ENCODE data around the gene PALD1. TPM values are rescaled to one million over a fixed set of nuclear protein-coding genes. Genes with fewer than 3 reads are reported as not detected.

Gene PALD1
- polyA plus RNA-seq, 6 donors from 2014 or later = 0.49 to 1.9 (median 0.65) TPM; not detected in 1

- no peak for ATAC-seq (ENCODE audit: low read depth in 2 of 2)
- Mint-ChIP-seq H3K27ac (no peak overlapping the region), H3K4me1 (peaks cover 11 to 20% (median 15%) of the 10 kb centered on the region in 3 donors), H3K27me3 (peaks cover 0 to 5% (median 0%) of the 10 kb centered on the region in 3 donors), H3K4me3 (no peak overlapping the region), H3K36me3 (peaks cover 0 to 10% of the 10 kb centered on the region in 2 donors), H3K9me3 (no peaks in the 10 kb centered on the region)
- no peak for DNase-seq
These were observed 78.7 kb downstream of the PALD1 start for GRCh38 chr10:70557086-70557845.

- Mint-ChIP-seq H3K4me1 (peaks cover 11 to 20% (median 15%) of the 10 kb centered on the region in 3 donors), H3K9me3 (no peaks in the 10 kb centered on the region), H3K36me3 (peaks cover 0 to 4% of the 10 kb centered on the region in 2 donors), H3K27me3 (peaks cover 0 to 5% (median 0%) of the 10 kb centered on the region in 3 donors), H3K27ac (peak overlapping the region in 2 of 6 donors; percentile 71 to 88), H3K4me3 (no peak overlapping the region)
- ATAC-seq (ENCODE audit: low read depth in 2 of 2) = no peak
- no peak for DNase-seq
These were observed 79.3 kb downstream of the PALD1 start for GRCh38 chr10:70557876-70558275.

- H3K4me1 Mint-ChIP-seq = peaks cover 11 to 20% (median 17%) of the 10 kb centered on the region in 3 donors
- no peak for ATAC-seq (ENCODE audit: low read depth in 2 of 2)
These were observed 79.7 kb downstream of the PALD1 start for GRCh38 chr10:70558295-70558694.

GRCh38 chr10:70558871-70559810 lies 80.6 kb downstream of the PALD1 start:
- H3K27me3 Mint-ChIP-seq = peaks cover 0 to 5% (median 0%) of the 10 kb centered on the region in 3 donors
- ATAC-seq (ENCODE audit: low read depth in 2 of 2) (peak; percentile 42 to 64), DNase-seq (no peak)
- no peaks in the 10 kb centered on the region for H3K36me3 Mint-ChIP-seq
- no peaks in the 10 kb centered on the region for H3K9me3 Mint-ChIP-seq
- peak overlapping the region in 3 of 6 donors; percentile 74 to 90 (median 89) for H3K27ac Mint-ChIP-seq
- peak overlapping the region in 5 of 8 donors; percentile 3 to 47 (median 30) for H3K4me3 Mint-ChIP-seq
- H3K4me1 Mint-ChIP-seq = peaks cover 11 to 20% (median 19%) of the 10 kb centered on the region in 3 donors

More at GRCh38 chr10:70558295-70558694, 79.7 kb downstream of the PALD1 start:
- no peaks in the 10 kb centered on the region for H3K36me3 Mint-ChIP-seq
- peak overlapping the region in 2 of 6 donors; percentile 71 to 88 for H3K27ac Mint-ChIP-seq
- H3K4me3 Mint-ChIP-seq = no peak overlapping the region
- DNase-seq = no peak
- peaks cover 0 to 5% (median 0%) of the 10 kb centered on the region in 3 donors for H3K27me3 Mint-ChIP-seq
- no peaks in the 10 kb centered on the region for H3K9me3 Mint-ChIP-seq

GRCh38 chr10:70559861-70560260 lies 81.3 kb downstream of the PALD1 start:
- H3K27me3 Mint-ChIP-seq = peaks cover 0 to 5% (median 0%) of the 10 kb centered on the region in 3 donors
- H3K4me1 Mint-ChIP-seq = peaks cover 11 to 21% (median 20%) of the 10 kb centered on the region in 3 donors
- H3K27ac Mint-ChIP-seq = peak overlapping the region in 2 of 6 donors; percentile 84 to 89
- H3K4me3 Mint-ChIP-seq = no peak overlapping the region
- no peak for DNase-seq
- no peaks in the 10 kb centered on the region for H3K36me3 Mint-ChIP-seq
- ATAC-seq (ENCODE audit: low read depth in 2 of 2) = no peak
- no peaks in the 10 kb centered on the region for H3K9me3 Mint-ChIP-seq

- H3K27ac Mint-ChIP-seq = no peak overlapping the region
- DNase-seq = no peak
- peak in 1 of 2 donors; percentile 28 for ATAC-seq (ENCODE audit: low read depth in 2 of 2)
- H3K36me3 Mint-ChIP-seq = no peaks in the 10 kb centered on the region
- peaks cover 15 to 26% (median 26%) of the 10 kb centered on the region in 3 donors for H3K4me1 Mint-ChIP-seq
- no peaks in the 10 kb centered on the region for H3K9me3 Mint-ChIP-seq
- H3K4me3 Mint-ChIP-seq = no peak overlapping the region
- H3K27me3 Mint-ChIP-seq = peaks cover 0 to 5% (median 0%) of the 10 kb centered on the region in 3 donors
These were observed 82.0 kb downstream of the PALD1 start for GRCh38 chr10:70560511-70560941.

- no peaks in the 10 kb centered on the region for H3K9me3 Mint-ChIP-seq
These were observed 82.5 kb downstream of the PALD1 start for GRCh38 chr10:70561070-70561469.

GRCh38 chr10:70561558-70561957 lies 83.0 kb downstream of the PALD1 start:
- DNase-seq (no peak), ATAC-seq (ENCODE audit: low read depth in 2 of 2) (no peak)
- peak overlapping the region in 1 of 6 donors; percentile 26 for H3K27ac Mint-ChIP-seq
- H3K4me3 Mint-ChIP-seq = no peak overlapping the region
- peaks cover 16 to 28% (median 26%) of the 10 kb centered on the region in 3 donors for H3K4me1 Mint-ChIP-seq
- peaks cover 0 to 5% (median 0%) of the 10 kb centered on the region in 3 donors for H3K27me3 Mint-ChIP-seq
- H3K9me3 Mint-ChIP-seq = no peaks in the 10 kb centered on the region
- H3K36me3 Mint-ChIP-seq = no peaks in the 10 kb centered on the region

More at GRCh38 chr10:70561070-70561469, 82.5 kb downstream of the PALD1 start:
- DNase-seq = no peak
- Mint-ChIP-seq H3K36me3 (no peaks in the 10 kb centered on the region), H3K4me1 (peaks cover 16 to 28% (median 26%) of the 10 kb centered on the region in 3 donors), H3K27ac (peak overlapping the region in 1 of 6 donors; percentile 26), H3K4me3 (no peak overlapping the region), H3K27me3 (peaks cover 0 to 5% (median 0%) of the 10 kb centered on the region in 3 donors)
- ATAC-seq (ENCODE audit: low read depth in 2 of 2) = no peak

GRCh38 chr10:70562036-70562755 lies 83.6 kb downstream of the PALD1 start:
- Mint-ChIP-seq H3K4me3 (no peak overlapping the region), H3K4me1 (peaks cover 16 to 30% (median 28%) of the 10 kb centered on the region in 3 donors), H3K36me3 (no peaks in the 10 kb centered on the region), H3K9me3 (no peaks in the 10 kb centered on the region), H3K27ac (peak overlapping the region in 1 of 6 donors; percentile 26), H3K27me3 (peaks cover 0 to 5% (median 0%) of the 10 kb centered on the region in 3 donors)
- no peak for ATAC-seq (ENCODE audit: low read depth in 2 of 2)
- no peak for DNase-seq

- ATAC-seq (ENCODE audit: low read depth in 2 of 2) (no peak), DNase-seq (no peak)
- no peak overlapping the region for H3K27ac Mint-ChIP-seq
- H3K27me3 Mint-ChIP-seq = peaks cover 0 to 2% (median 0%) of the 10 kb centered on the region in 3 donors
- H3K9me3 Mint-ChIP-seq = no peaks in the 10 kb centered on the region
- H3K4me1 Mint-ChIP-seq = peaks cover 16 to 26% (median 22%) of the 10 kb centered on the region in 3 donors
- no peaks in the 10 kb centered on the region for H3K36me3 Mint-ChIP-seq
- no peak overlapping the region for H3K4me3 Mint-ChIP-seq
These were observed 84.7 kb downstream of the PALD1 start for GRCh38 chr10:70563230-70563629.

GRCh38 chr10:70564113-70564725 lies 85.7 kb downstream of the PALD1 start:
- no peak overlapping the region for H3K27ac Mint-ChIP-seq
- peaks cover 9 to 18% (median 12%) of the 10 kb centered on the region in 3 donors for H3K4me1 Mint-ChIP-seq
- ATAC-seq (ENCODE audit: low read depth in 2 of 2) (no peak), DNase-seq (no peak)
- H3K4me3 Mint-ChIP-seq = peak overlapping the region in 1 of 8 donors; percentile 60
- no peaks in the 10 kb centered on the region for H3K27me3 Mint-ChIP-seq
- H3K9me3 Mint-ChIP-seq = no peaks in the 10 kb centered on the region
- H3K36me3 Mint-ChIP-seq = peaks cover 0 to under 1% of the 10 kb centered on the region in 2 donors

- peaks cover 5 to 15% (median 8%) of the 10 kb centered on the region in 3 donors for H3K4me1 Mint-ChIP-seq
- H3K27me3 Mint-ChIP-seq = no peaks in the 10 kb centered on the region
- H3K4me3 Mint-ChIP-seq = no peak overlapping the region
- no peaks in the 10 kb centered on the region for H3K9me3 Mint-ChIP-seq
- ATAC-seq (ENCODE audit: low read depth in 2 of 2) (no peak), DNase-seq (no peak)
- peaks cover 0 to 5% of the 10 kb centered on the region in 2 donors for H3K36me3 Mint-ChIP-seq
- peak overlapping the region in 1 of 6 donors; percentile 68 for H3K27ac Mint-ChIP-seq
These were observed 86.4 kb downstream of the PALD1 start for GRCh38 chr10:70564901-70565351.
